Neuron (in vitro differentiated cells): ENCODE results near the gene PROSER3.
A peak's percentile ranks its signal among the peaks of the same experiment; 100 is the strongest.
"Not testable (repeated sequence)": the region's sequence is repeated elsewhere in the genome, so short reads cannot be mapped to it uniquely, and the experiment has no call there.

ENCODE experiments used
- H2AFZ ChIP-seq: one replicate; pipeline ENCODE4 v1.6.1; 2013; ENCODE audit warnings: low read depth, mild to moderate bottlenecking, inconsistent platforms, low read length, moderate library complexity
- H3K27me3 ChIP-seq: one replicate; pipeline ENCODE4 v1.6.1; 2013; ENCODE audit warnings: low read length; ENCODE audit not compliant: insufficient read depth
- H3K36me3 ChIP-seq: one replicate; pipeline ENCODE4 v1.6.1; 2013; ENCODE audit warnings: low read length; ENCODE audit not compliant: insufficient read depth
- H3K4me1 ChIP-seq: one replicate; pipeline ENCODE4 v1.6.1; 2013; ENCODE audit warnings: low read length; ENCODE audit not compliant: insufficient read depth
- H3K4me3 ChIP-seq: 2 replicates; pipeline ENCODE4 v1.5.1; 2013; ENCODE audit warnings: mild to moderate bottlenecking, low read length, moderate library complexity
- H3K9me3 ChIP-seq: one replicate; pipeline ENCODE4 v1.6.1; 2013; ENCODE audit warnings: low read length

PROSER3 gene

DNA sequence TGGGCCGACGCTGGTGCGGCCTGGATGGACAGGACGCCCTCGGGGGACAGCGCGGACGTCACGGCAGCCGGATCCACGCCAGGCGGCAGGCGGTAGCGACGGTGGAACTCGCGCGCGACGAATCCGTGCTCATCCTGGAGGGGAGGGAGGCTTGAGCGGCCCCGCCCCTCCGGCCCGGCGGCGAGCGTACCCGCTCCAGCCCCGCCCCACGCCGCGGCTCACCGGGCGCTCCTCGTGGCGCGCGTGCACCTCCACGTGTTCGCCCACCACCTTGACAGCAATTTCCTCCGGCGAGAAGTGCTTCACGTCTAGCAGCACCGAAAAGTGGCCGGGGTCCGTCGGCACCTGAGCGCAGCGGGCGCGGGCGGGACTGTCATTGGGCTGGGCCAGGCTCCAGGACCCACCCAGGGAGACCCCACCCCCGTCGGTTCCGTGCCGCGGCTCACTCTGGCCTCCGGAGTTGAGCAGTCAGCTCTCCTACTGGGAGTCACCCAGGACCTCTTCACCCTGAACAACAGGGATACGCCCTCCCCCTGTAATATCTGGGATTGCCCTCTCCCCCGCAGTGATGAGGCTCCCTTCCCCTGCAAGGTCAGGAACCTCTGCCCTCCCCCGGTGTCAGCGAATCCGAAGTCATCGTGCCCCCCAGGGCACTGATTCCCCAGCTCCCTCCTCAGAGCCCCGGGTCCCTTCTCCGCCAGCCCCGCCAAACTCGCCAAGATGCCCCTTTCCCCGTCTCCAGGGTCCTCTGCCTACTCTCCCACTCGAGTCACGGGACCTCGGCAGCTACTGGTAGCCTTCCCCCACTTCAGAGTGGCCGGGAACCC is 2.2 kb upstream of the PROSER3 start:
- Histone ChIP-seq H3K36me3 (peaks cover 34% of the 10 kb centered on the region), H2AFZ (no peak overlapping the region), H3K4me1 (peaks cover 11% of the 10 kb centered on the region), H3K9me3 (no peaks in the 10 kb centered on the region), H3K4me3 (no peak overlapping the region), H3K27me3 (no peaks in the 10 kb centered on the region)

- no peaks in the 10 kb centered on the region for H3K9me3 ChIP-seq
Observed at GRCh38 chr19:35756377-35757230, 1.4 kb upstream of the PROSER3 start, which contains the start of gene HSPB6. HSPB6 (minus strand) TSS chr19:35757029; CDS start chr19:35757008, 21 bp downstream.

GRCh38 chr19:35757231-35757748 is 686 bp upstream of the PROSER3 start:
- peaks cover 11% of the 10 kb centered on the region for H3K4me1 ChIP-seq
- H3K36me3 ChIP-seq, result peaks cover 40% of the 10 kb centered on the region
- H3K4me3 ChIP-seq, result peak overlapping the region; percentile 95
- H3K9me3 ChIP-seq, result no peaks in the 10 kb centered on the region
- H2AFZ ChIP-seq, result no peak overlapping the region
- no peaks in the 10 kb centered on the region for H3K27me3 ChIP-seq

More at GRCh38 chr19:35756377-35757230, 1.4 kb upstream of the PROSER3 start, which contains the start of gene HSPB6:
- H3K4me1 ChIP-seq, result peaks cover 11% of the 10 kb centered on the region
- H2AFZ ChIP-seq, result no peak within 1 kb of the TSS
- H3K36me3 ChIP-seq, result peaks cover 38% of the 10 kb centered on the region
- H3K27me3 ChIP-seq, result no peaks in the 10 kb centered on the region
- H3K4me3 ChIP-seq, result peak within 1 kb of the TSS; percentile 95

DNA sequence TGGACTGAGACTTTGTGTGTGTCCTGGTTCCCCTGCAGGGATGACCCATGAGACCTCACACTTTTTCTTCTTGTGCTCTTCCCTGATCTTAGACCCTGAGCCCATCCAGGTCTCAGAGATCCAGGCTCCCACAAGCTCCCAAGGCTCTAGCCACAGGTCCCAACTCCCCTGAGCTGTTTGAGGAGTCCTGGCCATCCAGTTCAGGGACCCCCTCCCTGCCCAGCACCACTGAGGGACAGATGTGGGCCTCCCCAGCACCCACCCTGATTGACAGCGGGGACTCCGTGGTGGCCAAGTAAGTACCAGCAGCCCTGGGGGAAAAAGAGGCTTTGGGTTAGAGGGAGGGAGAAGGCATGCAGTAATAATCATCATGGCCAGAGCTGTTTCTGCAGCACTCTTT is 1.7 kb downstream of the PROSER3 start:
- Histone ChIP-seq H3K4me3 (no peak overlapping the region), H3K27me3 (no peaks in the 10 kb centered on the region), H3K4me1 (peaks cover 11% of the 10 kb centered on the region), H3K36me3 (peaks cover 27% of the 10 kb centered on the region), H3K9me3 (no peaks in the 10 kb centered on the region), H2AFZ (no peak overlapping the region)

GRCh38 chr19:35760711-35761349 is 2.9 kb downstream of the PROSER3 start:
- Histone ChIP-seq H3K4me1 (peaks cover 11% of the 10 kb centered on the region), H3K27me3 (no peaks in the 10 kb centered on the region), H3K36me3 (peaks cover 36% of the 10 kb centered on the region), H3K4me3 (no peak overlapping the region), H3K9me3 (no peaks in the 10 kb centered on the region), H2AFZ (no peak overlapping the region)

DNA sequence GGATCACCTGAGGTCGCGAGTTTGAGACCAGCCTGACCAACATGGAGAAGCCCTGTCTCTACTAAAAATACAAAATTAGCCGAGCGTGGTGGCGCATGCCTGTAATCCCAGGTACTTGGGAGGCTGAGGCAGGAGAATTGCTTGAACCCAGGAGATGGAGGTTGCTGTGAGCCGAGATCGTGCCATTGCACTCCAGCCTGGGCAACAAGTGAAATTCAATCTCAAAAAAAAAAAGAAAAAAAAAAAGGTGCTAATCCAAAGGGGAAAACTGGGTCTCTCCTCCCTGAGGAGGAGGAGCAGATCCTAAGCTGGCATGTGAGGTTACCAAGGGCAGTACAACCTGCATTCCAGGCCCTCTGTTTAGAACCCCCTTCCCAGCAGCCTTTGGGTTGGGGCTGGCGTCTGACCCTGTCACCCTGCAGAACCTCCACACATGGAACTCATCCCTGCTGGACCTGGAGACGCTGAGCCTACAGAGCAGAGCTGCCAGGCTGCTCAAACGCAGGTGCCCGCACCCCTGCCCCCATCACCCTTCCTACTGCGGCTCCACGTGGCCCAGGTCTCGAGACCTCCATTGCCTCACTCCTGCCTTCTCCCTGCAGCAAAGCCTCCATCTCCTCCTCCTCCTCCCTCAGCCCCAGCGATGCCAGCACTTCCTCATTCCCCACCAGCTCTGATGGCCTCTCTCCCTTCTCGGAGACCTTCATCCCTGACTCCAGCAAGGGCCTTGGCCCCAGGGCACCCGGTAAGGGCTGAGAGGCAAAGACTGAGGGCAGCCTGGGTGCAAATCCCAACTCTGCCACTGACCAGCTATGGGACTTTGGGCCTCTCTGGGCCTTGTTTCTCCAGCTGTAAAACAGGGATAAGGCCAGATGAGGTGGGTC is 6.7 kb downstream of the PROSER3 start:
- no peaks in the 10 kb centered on the region for H3K9me3 ChIP-seq
- H3K4me3 ChIP-seq, result no peak overlapping the region
- H3K27me3 ChIP-seq, result no peaks in the 10 kb centered on the region
- no peak overlapping the region for H2AFZ ChIP-seq
- no peaks in the 10 kb centered on the region for H3K4me1 ChIP-seq
- H3K36me3 ChIP-seq, result peaks cover 58% of the 10 kb centered on the region

DNA sequence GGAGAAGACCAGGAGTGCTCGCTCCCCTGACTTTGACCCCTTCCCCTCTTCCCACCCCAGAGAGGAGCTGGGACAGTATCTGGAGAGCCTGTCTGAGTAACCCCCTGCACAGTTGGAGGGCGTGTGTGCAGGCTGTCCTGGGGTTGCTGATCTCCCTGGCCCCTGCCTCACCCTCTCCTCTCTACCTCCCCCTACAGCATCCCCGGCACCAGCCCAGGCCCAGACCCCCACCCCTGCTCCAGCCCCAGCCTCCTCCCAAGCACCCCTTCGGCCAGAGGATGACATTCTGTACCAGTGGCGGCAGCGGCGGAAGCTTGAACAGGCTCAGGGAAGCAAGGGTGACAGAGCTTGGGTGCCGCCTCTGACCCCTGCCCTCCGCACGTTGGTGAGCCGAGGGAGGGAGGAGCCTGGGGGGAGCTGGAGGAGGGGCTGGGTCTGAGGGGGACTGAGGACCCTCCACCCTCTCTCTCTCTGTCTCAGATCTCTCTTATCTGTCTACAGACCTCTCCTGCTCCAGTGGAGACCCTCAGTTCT is 8.7 kb downstream of the PROSER3 start:
- no peak overlapping the region for H3K4me3 ChIP-seq
- H3K36me3 ChIP-seq, result peaks cover 48% of the 10 kb centered on the region
- no peaks in the 10 kb centered on the region for H3K27me3 ChIP-seq
- no peaks in the 10 kb centered on the region for H3K4me1 ChIP-seq
- H2AFZ ChIP-seq, result no peak overlapping the region
- H3K9me3 ChIP-seq, result no peaks in the 10 kb centered on the region

- no peaks in the 10 kb centered on the region for H3K9me3 ChIP-seq
- no peaks in the 10 kb centered on the region for H3K4me1 ChIP-seq
- no peak overlapping the region for H3K4me3 ChIP-seq
- H3K36me3 ChIP-seq, result peaks cover 41% of the 10 kb centered on the region
- H2AFZ ChIP-seq, result no peak overlapping the region
- no peaks in the 10 kb centered on the region for H3K27me3 ChIP-seq
Observed at GRCh38 chr19:35767288-35768081, 9.5 kb downstream of the PROSER3 start.

DNA sequence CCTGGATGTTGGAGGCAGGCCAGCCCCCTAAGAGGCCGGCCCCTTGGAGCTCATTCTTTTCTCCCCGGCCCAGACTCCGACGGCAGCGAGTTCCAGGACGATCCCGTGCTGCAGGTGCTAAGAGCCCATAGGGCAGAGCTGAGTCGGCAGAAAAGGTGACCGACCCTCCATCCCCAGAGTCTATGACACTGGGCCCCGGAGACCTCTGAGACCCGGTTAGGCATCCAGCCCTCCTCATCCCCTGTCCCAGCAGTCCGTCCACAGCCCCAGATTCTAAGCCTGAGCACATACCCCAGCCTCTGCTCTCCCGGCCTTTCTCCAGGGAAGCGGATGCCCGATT is 10.1 kb downstream of the PROSER3 start:
- Histone ChIP-seq H3K4me1 (no peaks in the 10 kb centered on the region), H3K36me3 (peaks cover 41% of the 10 kb centered on the region), H3K9me3 (no peaks in the 10 kb centered on the region), H3K27me3 (no peaks in the 10 kb centered on the region), H3K4me3 (no peak overlapping the region), H2AFZ (no peak overlapping the region)

- not testable (repeated sequence) for H3K27me3 ChIP-seq, H3K9me3 ChIP-seq, H2AFZ ChIP-seq, H3K4me3 ChIP-seq
- Histone ChIP-seq H3K4me1 (peaks cover 20% of the 10 kb centered on the region), H3K36me3 (peaks cover 15% of the 10 kb centered on the region)
Observed at GRCh38 chr19:35772362-35772761, 14.4 kb downstream of the PROSER3 start.

- peaks cover 17% of the 10 kb centered on the region for H3K36me3 ChIP-seq
Observed at GRCh38 chr19:35773020-35773806, 15.2 kb downstream of the PROSER3 start.

More at GRCh38 chr19:35773020-35773806, 15.2 kb downstream of the PROSER3 start:
- Histone ChIP-seq H3K9me3 (no peaks in the 10 kb centered on the region), H3K4me3 (no peak overlapping the region), H2AFZ (no peak overlapping the region), H3K27me3 (no peaks in the 10 kb centered on the region), H3K4me1 (peaks cover 23% of the 10 kb centered on the region)
